RWPE1 (cell line): ENCODE results near the gene NDUFS7.

ENCODE experiments used
- CTCF ChIA-PET: fragments of 350-600 bp; sonication (Branson Sonifier 250); formaldehyde crosslinking; extraction: SDS; loops from one replicate; lab custom pipeline; 2021; lab: Yijun Ruan, JAX
- POLR2A ChIA-PET: fragments of 400-600 bp; formaldehyde crosslinking; extraction: SDS; loops from one replicate; lab custom pipeline; 2020; ENCODE audit warnings: antibody characterized with exemption; ENCODE audit not compliant: low non-redundant PET; lab: Yijun Ruan, JAX
- DNase-seq: peaks from one replicate; pipeline ENCODE4 v3.0.0; 2012; ENCODE audit warnings: low spot score
- H3K27ac ChIP-seq: fragments of 450-650 bp; 2 replicates; pipeline ENCODE4 v1.5.1; 2017
- TF ChIP-seq, protein P1 (sequence below): fragments of 450-650 bp; conservative IDR thresholded peaks from 2 replicates; pipeline ENCODE4 v1.5.1; 2017; ENCODE audit warnings: low read depth, mild to moderate bottlenecking

The NDUFS7 gene

DNA sequence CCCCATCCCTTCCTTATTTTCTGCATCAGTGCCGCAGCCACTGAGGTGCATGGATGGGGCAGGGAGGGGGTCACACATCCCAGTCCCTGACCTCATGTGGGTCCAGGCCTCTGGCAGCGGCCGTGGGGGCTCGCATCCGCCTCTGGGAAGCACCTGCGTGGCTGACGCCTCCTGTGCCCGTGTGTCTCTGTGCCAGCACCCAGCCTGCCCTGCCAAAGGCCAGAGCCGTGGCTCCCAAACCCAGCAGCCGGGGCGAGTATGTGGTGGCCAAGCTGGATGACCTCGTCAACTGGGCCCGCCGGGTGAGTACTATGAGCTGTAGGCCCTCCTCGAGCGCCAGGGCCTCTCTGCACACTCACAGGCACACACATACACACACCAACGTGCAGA, 4.9 kb downstream of the NDUFS7 start:
- TF ChIP-seq, protein P1, sequence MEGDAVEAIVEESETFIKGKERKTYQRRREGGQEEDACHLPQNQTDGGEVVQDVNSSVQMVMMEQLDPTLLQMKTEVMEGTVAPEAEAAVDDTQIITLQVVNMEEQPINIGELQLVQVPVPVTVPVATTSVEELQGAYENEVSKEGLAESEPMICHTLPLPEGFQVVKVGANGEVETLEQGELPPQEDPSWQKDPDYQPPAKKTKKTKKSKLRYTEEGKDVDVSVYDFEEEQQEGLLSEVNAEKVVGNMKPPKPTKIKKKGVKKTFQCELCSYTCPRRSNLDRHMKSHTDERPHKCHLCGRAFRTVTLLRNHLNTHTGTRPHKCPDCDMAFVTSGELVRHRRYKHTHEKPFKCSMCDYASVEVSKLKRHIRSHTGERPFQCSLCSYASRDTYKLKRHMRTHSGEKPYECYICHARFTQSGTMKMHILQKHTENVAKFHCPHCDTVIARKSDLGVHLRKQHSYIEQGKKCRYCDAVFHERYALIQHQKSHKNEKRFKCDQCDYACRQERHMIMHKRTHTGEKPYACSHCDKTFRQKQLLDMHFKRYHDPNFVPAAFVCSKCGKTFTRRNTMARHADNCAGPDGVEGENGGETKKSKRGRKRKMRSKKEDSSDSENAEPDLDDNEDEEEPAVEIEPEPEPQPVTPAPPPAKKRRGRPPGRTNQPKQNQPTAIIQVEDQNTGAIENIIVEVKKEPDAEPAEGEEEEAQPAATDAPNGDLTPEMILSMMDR = no peak
- no peak for DNase-seq
- H3K27ac ChIP-seq = peak overlapping the region; percentile 90; the same call in 1 of the 2 replicates
- POLR2A ChIA-PET = no interaction called here
- CTCF ChIA-PET = no interaction called here

DNA sequence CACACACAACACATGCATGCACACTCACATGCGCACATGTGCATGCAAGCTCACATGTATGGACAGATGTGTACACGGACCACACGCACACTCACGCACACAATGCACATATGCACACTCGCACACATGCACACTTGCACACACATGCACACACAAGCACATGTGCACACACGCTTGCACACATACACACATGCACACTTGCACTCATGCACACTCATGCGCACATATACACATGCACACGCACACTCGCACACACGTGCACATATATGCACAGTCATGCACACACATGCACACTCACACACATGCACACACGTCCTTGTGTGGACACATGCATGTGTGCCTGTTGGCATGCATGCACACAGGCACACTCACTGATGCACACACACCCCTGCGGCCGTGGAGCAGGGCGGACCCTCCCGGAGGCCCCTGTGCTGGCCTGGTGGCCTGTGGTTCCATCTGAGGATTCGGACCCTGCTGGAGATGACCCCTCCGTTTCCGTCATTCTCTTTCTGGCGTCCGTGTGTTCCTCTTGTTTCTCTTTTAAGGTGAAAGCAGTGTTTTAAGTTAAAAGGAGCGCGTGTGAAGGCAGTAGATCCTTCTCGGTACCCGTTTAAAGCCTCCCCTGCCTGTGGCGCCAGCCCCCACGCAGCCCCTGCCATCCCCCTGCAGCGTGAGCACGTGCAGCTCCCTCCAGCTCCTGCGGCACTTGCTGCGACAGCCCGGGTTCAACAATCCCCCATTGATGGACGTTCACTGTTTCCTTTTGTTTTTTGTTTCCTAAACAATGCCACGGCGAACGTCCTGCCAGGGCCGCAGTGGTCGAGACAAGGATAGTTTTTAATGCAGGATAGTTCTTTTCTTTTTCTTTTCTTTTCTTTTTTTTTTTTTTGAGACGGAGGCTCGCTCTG, 5.6 kb downstream of the NDUFS7 start:
- H3K27ac ChIP-seq = peak overlapping the region; percentile 90; the same call in 1 of the 2 replicates
- POLR2A ChIA-PET = no interaction called here
- TF ChIP-seq, protein P1 = no peak
- DNase-seq = no peak
- CTCF ChIA-PET = no interaction called here

GRCh38 chr19:1390890-1391423, 7.2 kb downstream of the NDUFS7 start:
- TF ChIP-seq, protein P1 = no peak
- H3K27ac ChIP-seq = no peak overlapping the region
- POLR2A ChIA-PET = no interaction called here
- CTCF ChIA-PET = interaction anchor here (0.6 kb wide), 1 partner anchor 46 kb away, joined by 3 read pairs; no protein-coding TSS in a partner anchor
- no peak for DNase-seq

- H3K27ac ChIP-seq = peak overlapping the region; percentile 78
- TF ChIP-seq, protein P1 = no peak
- no peak for DNase-seq
- POLR2A ChIA-PET = no interaction called here
- CTCF ChIA-PET = no interaction called here
These were observed 8.7 kb downstream of the NDUFS7 start for GRCh38 chr19:1392407-1392806.

DNA sequence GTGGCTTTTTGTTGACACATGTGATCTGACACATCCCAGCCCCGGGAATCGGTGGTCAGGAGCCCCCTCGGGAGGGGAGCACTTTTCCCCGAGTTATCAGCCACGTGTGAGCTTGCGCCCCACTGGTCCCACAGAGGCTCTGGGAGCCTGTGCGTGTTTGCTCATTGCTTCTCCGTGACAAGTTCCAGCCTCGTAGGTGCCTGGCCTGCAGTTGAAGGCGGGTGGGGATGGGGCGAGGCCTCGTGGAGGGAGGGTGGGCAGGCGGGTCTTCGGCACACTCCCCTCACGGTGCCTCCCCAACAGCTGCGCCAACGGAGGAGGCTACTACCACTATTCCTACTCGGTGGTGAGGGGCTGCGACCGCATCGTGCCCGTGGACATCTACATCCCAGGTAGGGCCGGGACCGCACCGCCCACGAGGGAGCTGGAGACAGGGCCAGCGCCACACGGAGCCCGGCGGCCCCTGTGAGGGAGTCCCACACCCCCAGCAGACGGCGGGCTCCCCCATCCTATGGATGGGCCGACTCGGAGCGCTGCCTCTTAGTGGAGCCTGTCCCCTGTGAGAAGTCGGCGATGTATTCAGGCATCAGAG, 9.3 kb downstream of the NDUFS7 start:
- TF ChIP-seq, protein P1 = no peak
- CTCF ChIA-PET = interaction anchor here (0.6 kb wide), 1 partner anchor 153 kb away, joined by 3 read pairs; no protein-coding TSS in a partner anchor
- peak overlapping the region; percentile 78 for H3K27ac ChIP-seq
- DNase-seq = no peak
- POLR2A ChIA-PET = no interaction called here

- CTCF ChIA-PET = interaction anchor here (0.6 to 0.9 kb wide), 2 partner anchors 20 to 152 kb away, joined by 3 to 4 read pairs; no protein-coding TSS in a partner anchor
- POLR2A ChIA-PET = interaction anchor here (0.7 kb wide), 1 partner anchor 820 kb away, joined by 3 read pairs; no protein-coding TSS in a partner anchor
- H3K27ac ChIP-seq = peak overlapping the region; percentile 78
- DNase-seq = no peak
- TF ChIP-seq, protein P1 = no peak
These were observed 10.1 kb downstream of the NDUFS7 start for GRCh38 chr19:1393841-1394240.
